Measurements from ENCODE around the gene ECI1.

Gene ECI1, protein sequence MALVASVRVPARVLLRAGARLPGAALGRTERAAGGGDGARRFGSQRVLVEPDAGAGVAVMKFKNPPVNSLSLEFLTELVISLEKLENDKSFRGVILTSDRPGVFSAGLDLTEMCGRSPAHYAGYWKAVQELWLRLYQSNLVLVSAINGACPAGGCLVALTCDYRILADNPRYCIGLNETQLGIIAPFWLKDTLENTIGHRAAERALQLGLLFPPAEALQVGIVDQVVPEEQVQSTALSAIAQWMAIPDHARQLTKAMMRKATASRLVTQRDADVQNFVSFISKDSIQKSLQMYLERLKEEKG

DNA sequence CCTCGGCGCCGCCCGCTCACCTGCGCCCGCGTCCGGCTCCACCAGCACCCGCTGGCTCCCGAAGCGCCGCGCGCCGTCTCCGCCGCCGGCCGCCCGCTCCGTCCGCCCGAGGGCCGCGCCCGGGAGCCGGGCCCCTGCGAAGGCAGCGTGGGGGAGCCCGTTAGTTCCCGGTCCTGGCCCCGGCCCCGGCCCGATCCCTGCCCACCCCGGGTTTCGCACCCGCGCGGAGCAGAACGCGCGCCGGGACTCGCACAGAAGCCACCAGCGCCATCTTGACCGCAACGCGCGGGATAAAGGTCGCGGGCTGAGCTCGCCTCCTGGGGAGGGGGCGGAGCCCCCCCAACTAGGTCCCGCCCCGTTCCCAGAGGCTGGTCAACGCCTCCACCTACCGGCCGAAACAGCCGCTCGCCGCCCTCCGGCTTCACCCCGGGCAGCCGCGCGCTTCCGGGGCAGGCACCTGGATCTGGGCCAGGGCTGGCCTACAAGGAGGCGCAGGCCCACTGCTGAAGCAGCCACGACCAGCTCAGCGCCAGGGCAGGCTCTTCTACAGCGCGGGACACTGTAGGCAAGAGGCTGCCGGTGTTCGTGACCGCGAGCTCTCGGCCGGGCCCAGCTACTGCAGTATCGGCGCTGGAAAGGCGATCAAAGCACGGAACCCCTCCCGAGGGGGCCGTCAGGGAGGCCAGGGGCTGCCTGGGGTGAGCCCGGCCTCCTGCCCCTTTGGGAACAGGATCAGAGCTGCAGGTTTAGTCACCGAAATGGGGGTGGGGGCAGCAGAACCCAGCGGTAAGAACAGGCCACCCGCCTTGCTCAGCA, at the start of gene ECI1:
TSS of gene ECI1 (minus strand) at position 292 of the 816 bp plus-strand sequence. CDS start at position 271, 21 bp downstream.
- TF ChIP-seq FOXM1 (IDR thresholded peaks at IDR 0.05; ENCODE audit: borderline replicate concordance, low read depth) (0 out of 2 replicates have a peak, but pooled peaks have one; percentile 37), RAD21 (IDR thresholded peaks at IDR 0.05; ENCODE audit: low read depth) (peak; percentile 47; the same call in 1 of the 2 replicates), ZBTB7A (IDR thresholded peaks at IDR 0.05; ENCODE audit: low read depth) (no peak; the same call in 1 of the 2 replicates), EGR1 (IDR thresholded peaks at IDR 0.05) (peak; percentile 48; the same call in 1 of the 2 replicates), TAF1 (IDR thresholded peaks at IDR 0.05; ENCODE audit: low read depth) (peak; percentile 95), YY1 (IDR thresholded peaks at IDR 0.05; ENCODE audit: low read depth) (peak; percentile 95), TCF12 (IDR thresholded peaks at IDR 0.05; ENCODE audit: low read depth) (peak; percentile 51; the same call in 1 of the 2 replicates), CREB1 (IDR thresholded peaks at IDR 0.05; ENCODE audit: low read depth) (peak; percentile 38; the same call in 1 of the 2 replicates), EP300 (IDR thresholded peaks at IDR 0.05; ENCODE audit: borderline replicate concordance) (no peak; the same call in 1 of the 2 replicates), TEAD4 (IDR thresholded peaks at IDR 0.05) (peak; percentile 40; the same call in 1 of the 2 replicates), CEBPB (IDR thresholded peaks at IDR 0.05) (no peak; the same call in 1 of the 2 replicates), NFIC (IDR thresholded peaks at IDR 0.05) (peak; percentile 94)
- TF ChIP-seq, protein P1, sequence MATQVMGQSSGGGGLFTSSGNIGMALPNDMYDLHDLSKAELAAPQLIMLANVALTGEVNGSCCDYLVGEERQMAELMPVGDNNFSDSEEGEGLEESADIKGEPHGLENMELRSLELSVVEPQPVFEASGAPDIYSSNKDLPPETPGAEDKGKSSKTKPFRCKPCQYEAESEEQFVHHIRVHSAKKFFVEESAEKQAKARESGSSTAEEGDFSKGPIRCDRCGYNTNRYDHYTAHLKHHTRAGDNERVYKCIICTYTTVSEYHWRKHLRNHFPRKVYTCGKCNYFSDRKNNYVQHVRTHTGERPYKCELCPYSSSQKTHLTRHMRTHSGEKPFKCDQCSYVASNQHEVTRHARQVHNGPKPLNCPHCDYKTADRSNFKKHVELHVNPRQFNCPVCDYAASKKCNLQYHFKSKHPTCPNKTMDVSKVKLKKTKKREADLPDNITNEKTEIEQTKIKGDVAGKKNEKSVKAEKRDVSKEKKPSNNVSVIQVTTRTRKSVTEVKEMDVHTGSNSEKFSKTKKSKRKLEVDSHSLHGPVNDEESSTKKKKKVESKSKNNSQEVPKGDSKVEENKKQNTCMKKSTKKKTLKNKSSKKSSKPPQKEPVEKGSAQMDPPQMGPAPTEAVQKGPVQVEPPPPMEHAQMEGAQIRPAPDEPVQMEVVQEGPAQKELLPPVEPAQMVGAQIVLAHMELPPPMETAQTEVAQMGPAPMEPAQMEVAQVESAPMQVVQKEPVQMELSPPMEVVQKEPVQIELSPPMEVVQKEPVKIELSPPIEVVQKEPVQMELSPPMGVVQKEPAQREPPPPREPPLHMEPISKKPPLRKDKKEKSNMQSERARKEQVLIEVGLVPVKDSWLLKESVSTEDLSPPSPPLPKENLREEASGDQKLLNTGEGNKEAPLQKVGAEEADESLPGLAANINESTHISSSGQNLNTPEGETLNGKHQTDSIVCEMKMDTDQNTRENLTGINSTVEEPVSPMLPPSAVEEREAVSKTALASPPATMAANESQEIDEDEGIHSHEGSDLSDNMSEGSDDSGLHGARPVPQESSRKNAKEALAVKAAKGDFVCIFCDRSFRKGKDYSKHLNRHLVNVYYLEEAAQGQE (IDR thresholded peaks at IDR 0.05; ENCODE audit: low read depth): no peak
- TF ChIP-seq, protein P2, sequence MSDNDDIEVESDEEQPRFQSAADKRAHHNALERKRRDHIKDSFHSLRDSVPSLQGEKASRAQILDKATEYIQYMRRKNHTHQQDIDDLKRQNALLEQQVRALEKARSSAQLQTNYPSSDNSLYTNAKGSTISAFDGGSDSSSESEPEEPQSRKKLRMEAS (IDR thresholded peaks at IDR 0.05): peak; percentile 71; the same call in 1 of the 2 replicates
- TF ChIP-seq, protein P3, sequence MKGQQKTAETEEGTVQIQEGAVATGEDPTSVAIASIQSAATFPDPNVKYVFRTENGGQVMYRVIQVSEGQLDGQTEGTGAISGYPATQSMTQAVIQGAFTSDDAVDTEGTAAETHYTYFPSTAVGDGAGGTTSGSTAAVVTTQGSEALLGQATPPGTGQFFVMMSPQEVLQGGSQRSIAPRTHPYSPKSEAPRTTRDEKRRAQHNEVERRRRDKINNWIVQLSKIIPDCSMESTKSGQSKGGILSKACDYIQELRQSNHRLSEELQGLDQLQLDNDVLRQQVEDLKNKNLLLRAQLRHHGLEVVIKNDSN (IDR thresholded peaks at IDR 0.05): peak; percentile 30; the same call in 1 of the 2 replicates

DNA sequence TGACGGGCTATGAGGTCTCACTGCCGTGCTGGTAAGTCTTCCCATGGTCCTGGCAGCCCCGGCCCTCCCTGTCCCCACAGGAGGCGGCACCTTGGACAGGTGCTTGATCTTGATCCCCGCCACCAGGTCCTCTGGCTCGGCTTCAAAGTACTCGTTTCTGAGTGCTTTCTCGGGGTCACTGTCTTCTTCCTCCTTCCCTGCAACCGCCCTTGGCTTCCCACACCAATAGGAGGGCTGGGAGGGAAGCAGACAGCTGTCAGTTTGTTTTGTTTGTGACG, 48.5 kb upstream of the ECI1 start:
- TF ChIP-seq YY1 (IDR thresholded peaks at IDR 0.05; ENCODE audit: low read depth) (no peak), EGR1 (IDR thresholded peaks at IDR 0.05) (no peak)

DNA sequence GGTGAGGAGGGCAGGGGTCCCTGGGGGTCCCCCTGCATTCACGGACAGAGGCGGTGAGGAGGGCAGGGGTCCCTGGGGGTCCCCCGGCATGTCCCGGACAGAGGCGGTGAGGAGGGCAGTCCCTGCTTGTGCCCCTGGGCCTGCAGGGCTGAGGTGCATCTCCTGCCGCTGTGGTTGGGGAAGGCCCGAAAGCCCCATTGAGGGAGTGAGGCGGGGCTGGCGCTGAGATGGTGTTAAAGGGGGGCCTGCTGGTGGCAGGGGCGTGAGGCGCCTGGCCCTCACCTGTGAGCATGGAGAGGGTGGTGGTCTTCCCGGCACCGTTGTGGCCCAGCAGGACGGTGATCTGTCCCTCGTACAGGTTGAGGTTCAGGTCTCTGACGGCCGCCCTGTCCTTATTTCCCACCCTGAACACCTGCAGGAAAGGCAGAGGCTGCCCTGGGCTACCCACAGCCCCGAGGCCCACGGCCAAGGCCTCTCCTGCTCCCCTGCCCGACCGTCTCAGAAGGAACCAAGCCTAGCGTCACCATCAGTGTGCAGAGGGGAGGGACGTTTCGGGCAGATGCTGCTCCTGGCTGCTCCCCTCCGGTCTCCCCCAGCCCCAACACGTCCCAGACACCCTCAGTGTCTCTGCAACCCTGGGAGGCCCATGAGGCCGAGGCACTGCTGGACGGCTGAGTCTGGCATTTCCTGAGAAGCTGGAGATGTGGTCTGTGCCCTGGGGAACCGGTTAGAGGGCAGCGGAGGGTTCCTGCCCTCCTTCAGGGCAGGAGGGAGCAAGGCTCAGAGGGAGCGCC, 47.9 kb upstream of the ECI1 start:
- TF ChIP-seq EP300 (IDR thresholded peaks at IDR 0.05; ENCODE audit: borderline replicate concordance) (no peak), YY1 (IDR thresholded peaks at IDR 0.05; ENCODE audit: low read depth) (no peak), CREB1 (IDR thresholded peaks at IDR 0.05; ENCODE audit: low read depth) (no peak), TAF1 (IDR thresholded peaks at IDR 0.05; ENCODE audit: low read depth) (no peak), FOXM1 (IDR thresholded peaks at IDR 0.05; ENCODE audit: borderline replicate concordance, low read depth) (no peak), CEBPB (IDR thresholded peaks at IDR 0.05) (no peak), TEAD4 (IDR thresholded peaks at IDR 0.05) (no peak), TCF12 (IDR thresholded peaks at IDR 0.05; ENCODE audit: low read depth) (no peak), EGR1 (IDR thresholded peaks at IDR 0.05) (no peak), RAD21 (IDR thresholded peaks at IDR 0.05; ENCODE audit: low read depth) (no peak), NFIC (IDR thresholded peaks at IDR 0.05) (no peak), ZBTB7A (IDR thresholded peaks at IDR 0.05; ENCODE audit: low read depth) (no peak)
- TF ChIP-seq, protein P3 (IDR thresholded peaks at IDR 0.05): no peak
- TF ChIP-seq, protein P1 (IDR thresholded peaks at IDR 0.05; ENCODE audit: low read depth): no peak
- TF ChIP-seq, protein P2 (IDR thresholded peaks at IDR 0.05): no peak

DNA sequence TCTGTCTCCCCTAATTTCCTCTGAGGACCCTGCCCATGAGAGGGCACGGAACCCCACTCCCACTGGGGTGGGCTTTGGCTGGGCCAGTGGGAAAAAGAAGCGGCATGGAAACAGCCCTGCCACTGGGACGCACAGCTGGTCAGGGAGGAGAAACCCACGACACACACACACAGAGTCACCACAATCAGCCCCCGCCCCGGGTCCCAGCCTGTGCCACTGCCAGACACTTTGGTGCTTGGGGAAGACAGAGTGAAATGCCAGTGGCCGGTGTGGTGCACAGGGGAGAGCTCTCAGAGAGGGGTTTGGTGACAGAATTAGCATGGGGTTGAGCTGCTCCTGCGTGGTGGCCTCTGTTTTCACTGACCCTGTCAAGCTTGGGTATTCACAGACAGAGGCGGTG, 47.2 kb upstream of the ECI1 start:
- TF ChIP-seq TEAD4 (IDR thresholded peaks at IDR 0.05): no peak
- no peak for TF ChIP-seq RAD21 (IDR thresholded peaks at IDR 0.05; ENCODE audit: low read depth)
- TF ChIP-seq, protein P3 (IDR thresholded peaks at IDR 0.05): no peak
- no peak for TF ChIP-seq TCF12 (IDR thresholded peaks at IDR 0.05; ENCODE audit: low read depth)
- no peak for TF ChIP-seq TAF1 (IDR thresholded peaks at IDR 0.05; ENCODE audit: low read depth)
- TF ChIP-seq, protein P1 (IDR thresholded peaks at IDR 0.05; ENCODE audit: low read depth): no peak
- TF ChIP-seq EGR1 (IDR thresholded peaks at IDR 0.05): no peak
- TF ChIP-seq FOXM1 (IDR thresholded peaks at IDR 0.05; ENCODE audit: borderline replicate concordance, low read depth): no peak
- TF ChIP-seq NFIC (IDR thresholded peaks at IDR 0.05): no peak
- no peak for TF ChIP-seq CEBPB (IDR thresholded peaks at IDR 0.05)
- TF ChIP-seq EP300 (IDR thresholded peaks at IDR 0.05; ENCODE audit: borderline replicate concordance): no peak
- TF ChIP-seq CREB1 (IDR thresholded peaks at IDR 0.05; ENCODE audit: low read depth): no peak
- TF ChIP-seq, protein P2 (IDR thresholded peaks at IDR 0.05): no peak
- no peak for TF ChIP-seq ZBTB7A (IDR thresholded peaks at IDR 0.05; ENCODE audit: low read depth)
- no peak for TF ChIP-seq YY1 (IDR thresholded peaks at IDR 0.05; ENCODE audit: low read depth)
